Stimulated activated naive CD4-positive, alpha-beta T cell treated with Interleukin-2 at 50 U/mL for 16 hours (primary cell): Measurements from ENCODE around the gene DET1.
"Not testable (repeated sequence)": the region's sequence is repeated elsewhere in the genome, so short reads cannot be mapped to it uniquely, and the experiment has no call there.

Source experiments
- DNase-seq: peaks from one replicate; lab custom pipeline; 2025; lab: John Stamatoyannopoulos, UW

Gene DET1

DNA sequence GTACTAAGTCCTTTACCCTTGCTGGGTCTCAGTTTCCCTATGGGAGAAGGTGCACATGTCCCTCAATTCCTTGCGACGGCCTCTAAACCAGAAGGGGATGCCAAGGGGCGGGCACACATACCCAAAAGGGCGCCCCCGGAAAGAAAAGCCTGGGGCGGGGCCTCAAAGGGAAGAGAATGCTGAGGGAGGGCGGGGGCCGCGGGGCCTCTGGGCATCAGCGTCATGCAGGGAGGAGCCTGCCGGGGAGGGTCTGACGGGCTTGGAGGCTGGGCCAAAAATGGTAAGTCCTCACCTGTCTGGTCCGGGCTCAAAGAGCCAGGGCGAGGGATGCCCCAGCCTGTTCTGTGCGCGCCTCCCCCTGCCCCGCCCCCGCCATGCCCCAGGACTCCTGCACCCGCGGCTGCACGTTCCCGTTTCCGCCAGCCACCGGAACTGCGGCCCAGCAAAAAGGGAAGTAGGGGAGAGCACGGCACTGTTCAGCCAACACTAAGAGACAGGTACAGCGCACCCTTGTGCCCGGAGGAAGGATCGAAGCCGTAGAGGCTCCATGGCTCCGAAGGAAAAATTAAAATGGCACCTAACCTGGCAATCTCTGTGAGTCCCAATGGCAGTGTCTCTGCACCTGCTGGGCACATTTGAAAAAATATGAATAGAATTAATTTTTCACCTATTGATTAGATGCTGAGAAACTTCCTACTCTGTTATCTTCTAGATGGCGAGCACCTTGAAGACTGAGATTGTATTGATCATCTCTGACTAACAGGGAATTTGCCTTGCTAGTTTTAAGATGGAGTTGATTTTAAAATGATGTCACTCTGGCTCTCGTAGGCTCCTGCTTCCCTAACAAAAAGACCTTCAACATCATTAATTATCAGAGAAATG is at the start of gene DET1:
DET1 (minus strand) TSS at position 434 of the 882 bp plus-strand sequence. CDS start 14,976 bp downstream, outside the sequence.
- DNase-seq = peak; percentile 98

GRCh38 chr15:88591384-88591783 is 44.9 kb upstream of the DET1 start:
- DNase-seq = no peak

DNA sequence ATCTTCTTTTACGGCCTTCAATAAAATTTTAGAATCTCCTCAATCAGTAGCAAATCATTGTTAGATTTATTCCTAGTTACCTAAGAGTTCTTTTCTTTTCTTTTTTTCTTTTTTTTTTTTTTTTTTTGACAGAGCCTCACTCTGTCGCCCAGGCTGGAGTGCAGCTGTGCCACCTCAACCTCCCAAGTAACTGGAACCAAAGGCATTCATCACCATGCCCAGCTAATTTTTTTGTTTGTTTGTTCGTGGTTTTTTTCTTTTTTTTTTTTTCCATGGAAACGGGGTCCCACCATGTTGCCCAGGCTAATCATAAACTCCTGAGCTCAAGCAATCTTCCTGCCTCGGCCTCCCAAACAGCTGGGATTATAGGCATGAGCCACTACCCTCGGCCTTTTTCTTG is 44.3 kb upstream of the DET1 start:
- DNase-seq = no peak

- DNase-seq = no peak
Observed at GRCh38 chr15:88586401-88587162, 40.1 kb upstream of the DET1 start.

DNA sequence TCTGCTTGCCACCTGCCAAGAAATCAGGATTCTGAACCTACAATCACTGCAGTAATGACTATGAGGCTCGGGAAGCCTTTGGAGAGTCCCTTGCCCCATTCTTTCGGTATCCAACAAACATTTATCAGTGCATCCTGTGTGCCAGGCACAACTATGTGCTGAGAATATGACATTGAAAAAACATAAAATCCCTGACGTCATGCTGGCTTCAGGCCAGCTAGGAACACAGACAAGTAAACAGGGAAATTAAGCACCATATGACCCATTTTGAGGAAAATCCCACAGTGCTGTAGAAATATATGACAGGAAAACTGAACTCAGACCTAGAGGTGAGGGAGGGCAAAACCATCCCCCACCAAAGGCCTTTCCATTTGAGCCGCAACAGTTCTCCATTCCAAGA is 34.1 kb upstream of the DET1 start:
- no peak for DNase-seq

- DNase-seq = no peak
Observed at GRCh38 chr15:88579322-88579721, 32.8 kb upstream of the DET1 start.

- no peak for DNase-seq
Observed at GRCh38 chr15:88574655-88575054, 28.2 kb upstream of the DET1 start.

- DNase-seq = no peak
Observed at GRCh38 chr15:88574077-88574476, 27.6 kb upstream of the DET1 start.

DNA sequence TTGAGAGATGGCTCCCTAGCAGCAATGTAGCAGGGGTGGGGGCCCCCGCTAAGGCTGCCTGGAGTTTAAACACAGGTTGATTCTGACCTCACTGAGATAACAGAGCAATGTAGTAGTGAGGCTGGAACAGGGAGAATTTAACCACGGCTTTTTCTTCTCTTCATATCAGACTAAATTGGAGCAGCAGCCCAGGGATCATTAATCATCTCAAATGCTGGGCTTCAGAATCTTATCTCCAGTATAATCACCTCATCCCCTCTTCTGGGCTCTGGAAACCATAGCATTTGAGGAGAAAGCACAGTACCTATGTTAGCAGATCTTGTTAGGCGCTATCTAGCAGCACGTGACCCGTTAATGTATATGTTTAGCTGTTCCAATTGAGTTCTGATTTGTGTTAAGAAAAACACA is 25.4 kb upstream of the DET1 start:
- DNase-seq = no peak

- DNase-seq = no peak
Observed at GRCh38 chr15:88571153-88571851, 24.8 kb upstream of the DET1 start.

- DNase-seq = no peak
Observed at GRCh38 chr15:88568589-88568988, 22.1 kb upstream of the DET1 start.

GRCh38 chr15:88564741-88565140 is 18.3 kb upstream of the DET1 start:
- DNase-seq = no peak

GRCh38 chr15:88563638-88564037 is 17.2 kb upstream of the DET1 start:
- no peak for DNase-seq

DNA sequence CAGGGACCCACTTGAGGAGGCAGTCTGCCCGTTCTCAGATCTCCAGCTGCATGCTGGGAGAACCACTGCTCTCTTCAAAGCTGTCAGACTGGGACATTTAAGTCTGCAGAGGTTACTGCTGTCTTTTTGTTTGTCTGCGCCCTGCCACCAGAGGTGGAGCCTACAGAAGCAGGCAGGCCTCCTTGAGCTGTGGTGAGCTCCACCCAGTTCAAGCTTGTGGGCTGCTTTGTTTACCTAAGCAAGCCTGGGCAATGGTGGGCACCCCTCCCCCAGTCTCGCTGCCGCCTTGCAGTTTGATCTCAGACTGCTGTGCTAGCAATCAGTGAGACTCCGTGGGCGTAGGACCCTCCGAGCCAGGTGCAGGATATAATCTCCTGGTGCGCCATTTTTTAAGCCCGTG is 13.1 kb upstream of the DET1 start:
- not testable (repeated sequence) for DNase-seq

- DNase-seq = not testable (repeated sequence)
Observed at GRCh38 chr15:88558026-88558425, 11.5 kb upstream of the DET1 start.

- not testable (repeated sequence) for DNase-seq
Observed at GRCh38 chr15:88548009-88548408, 1.5 kb upstream of the DET1 start.

GRCh38 chr15:88545578-88546247 is 768 bp downstream of the DET1 start:
- DNase-seq = not testable (repeated sequence)

GRCh38 chr15:88543065-88543776 is 3.3 kb downstream of the DET1 start:
- no peak for DNase-seq

- DNase-seq = no peak
Observed at GRCh38 chr15:88542342-88542733, 4.1 kb downstream of the DET1 start.

- DNase-seq = no peak
Observed at GRCh38 chr15:88541709-88542341, 4.7 kb downstream of the DET1 start.

- DNase-seq = not testable (repeated sequence)
Observed at GRCh38 chr15:88541111-88541510, 5.4 kb downstream of the DET1 start.
